WTC11 (cell line): ENCODE measurements around the gene ABCA6.

Experiments
- TCF7 ChIP-seq: sonication (generic); formaldehyde crosslinking; IDR thresholded peaks from 2 replicates; pipeline ENCODE4 v1.8.0; 2022; ENCODE audit warnings: mild to moderate bottlenecking, low read depth, missing genetic modification reagents, moderate library complexity
- TF ChIP-seq, protein P1 (sequence below): fragments of 200-600 bp; IDR thresholded peaks from 2 replicates; pipeline ENCODE4 v1.8.0; 2022; ENCODE audit warnings: antibody characterized with exemption
- TF ChIP-seq, protein P2 (sequence below): sonication (generic); formaldehyde crosslinking; IDR thresholded peaks from 2 replicates; pipeline ENCODE4 v1.8.1; 2022; ENCODE audit warnings: missing genetic modification reagents, borderline replicate concordance

DNA sequence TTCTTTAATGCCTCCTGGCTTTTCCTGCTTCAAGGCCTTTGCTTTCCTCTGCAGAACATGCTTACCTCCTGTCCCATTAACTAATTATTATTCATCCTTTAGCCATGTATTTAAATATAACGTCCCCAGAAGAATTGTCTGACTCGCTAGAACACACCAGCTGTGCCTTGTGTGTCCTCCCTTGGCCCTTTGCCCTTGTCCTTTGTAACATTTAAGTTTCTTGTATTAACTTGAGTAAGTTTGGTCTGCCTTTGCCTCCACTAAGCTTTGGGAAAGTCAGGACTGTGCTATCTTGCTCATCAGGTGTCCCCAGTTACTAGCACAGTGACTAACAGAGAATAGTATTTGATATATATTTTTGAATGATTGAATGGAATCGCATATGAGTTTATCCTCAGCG is 51.3 kb downstream of the ABCA6 start:
- TF ChIP-seq, protein P1, sequence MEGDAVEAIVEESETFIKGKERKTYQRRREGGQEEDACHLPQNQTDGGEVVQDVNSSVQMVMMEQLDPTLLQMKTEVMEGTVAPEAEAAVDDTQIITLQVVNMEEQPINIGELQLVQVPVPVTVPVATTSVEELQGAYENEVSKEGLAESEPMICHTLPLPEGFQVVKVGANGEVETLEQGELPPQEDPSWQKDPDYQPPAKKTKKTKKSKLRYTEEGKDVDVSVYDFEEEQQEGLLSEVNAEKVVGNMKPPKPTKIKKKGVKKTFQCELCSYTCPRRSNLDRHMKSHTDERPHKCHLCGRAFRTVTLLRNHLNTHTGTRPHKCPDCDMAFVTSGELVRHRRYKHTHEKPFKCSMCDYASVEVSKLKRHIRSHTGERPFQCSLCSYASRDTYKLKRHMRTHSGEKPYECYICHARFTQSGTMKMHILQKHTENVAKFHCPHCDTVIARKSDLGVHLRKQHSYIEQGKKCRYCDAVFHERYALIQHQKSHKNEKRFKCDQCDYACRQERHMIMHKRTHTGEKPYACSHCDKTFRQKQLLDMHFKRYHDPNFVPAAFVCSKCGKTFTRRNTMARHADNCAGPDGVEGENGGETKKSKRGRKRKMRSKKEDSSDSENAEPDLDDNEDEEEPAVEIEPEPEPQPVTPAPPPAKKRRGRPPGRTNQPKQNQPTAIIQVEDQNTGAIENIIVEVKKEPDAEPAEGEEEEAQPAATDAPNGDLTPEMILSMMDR = no peak
- TF ChIP-seq, protein P2, sequence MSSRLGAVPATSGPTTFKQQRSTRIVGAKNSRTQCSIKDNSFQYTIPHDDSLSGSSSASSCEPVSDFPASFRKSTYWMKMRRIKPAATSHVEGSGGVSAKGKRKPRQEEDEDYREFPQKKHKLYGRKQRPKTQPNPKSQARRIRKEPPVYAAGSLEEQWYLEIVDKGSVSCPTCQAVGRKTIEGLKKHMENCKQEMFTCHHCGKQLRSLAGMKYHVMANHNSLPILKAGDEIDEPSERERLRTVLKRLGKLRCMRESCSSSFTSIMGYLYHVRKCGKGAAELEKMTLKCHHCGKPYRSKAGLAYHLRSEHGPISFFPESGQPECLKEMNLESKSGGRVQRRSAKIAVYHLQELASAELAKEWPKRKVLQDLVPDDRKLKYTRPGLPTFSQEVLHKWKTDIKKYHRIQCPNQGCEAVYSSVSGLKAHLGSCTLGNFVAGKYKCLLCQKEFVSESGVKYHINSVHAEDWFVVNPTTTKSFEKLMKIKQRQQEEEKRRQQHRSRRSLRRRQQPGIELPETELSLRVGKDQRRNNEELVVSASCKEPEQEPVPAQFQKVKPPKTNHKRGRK = no peak
- TF ChIP-seq TCF7 (CRISPR knock-in tag) = no peak
